Hepatocyte (in vitro differentiated cells): ENCODE data around the gene PLD5.

Experiments
- EZH2 ChIP-seq: fragments of 200-600 bp; sonication (generic); IDR thresholded peaks from 2 replicates; pipeline ENCODE4 v1.6.1; 2016; ENCODE audit warnings: antibody characterized with exemption, mild to moderate bottlenecking, borderline replicate concordance
- EZH2phosphoT487 ChIP-seq: fragments of 200-600 bp; sonication (generic); IDR thresholded peaks from one replicate; pipeline ENCODE4 v1.6.1; 2018; ENCODE audit warnings: antibody characterized with exemption, mild to moderate bottlenecking, low read depth, moderate library complexity; ENCODE audit not compliant: unreplicated experiment, severe bottlenecking
- TF ChIP-seq, protein P1 (sequence below): fragments of 200-600 bp; sonication (generic); IDR thresholded peaks from 2 replicates; pipeline ENCODE4 v1.5.1; 2016; ENCODE audit warnings: antibody characterized with exemption, mild to moderate bottlenecking; ENCODE audit not compliant: poor library complexity

DNA sequence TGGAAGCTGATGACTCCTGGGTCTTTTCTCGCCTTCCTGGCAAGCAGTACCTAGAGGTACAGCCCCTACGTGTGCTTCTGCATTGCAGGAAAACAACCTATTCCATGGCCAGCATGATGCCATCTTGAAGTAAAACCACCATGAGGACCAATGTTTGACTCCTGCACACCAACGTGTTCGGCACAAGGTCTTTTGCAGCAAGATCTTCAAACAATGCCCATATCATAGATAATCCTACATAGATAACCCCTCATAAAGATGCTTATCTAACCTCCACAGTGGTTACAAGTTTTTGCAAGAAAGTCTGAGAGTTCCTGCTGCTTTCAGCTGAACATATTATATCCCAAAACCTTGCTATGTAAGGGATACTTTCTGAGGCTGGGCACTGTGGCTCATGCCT lies 384.5 kb downstream of the PLD5 start:
- TF ChIP-seq EZH2 = no peak
- TF ChIP-seq, protein P1, sequence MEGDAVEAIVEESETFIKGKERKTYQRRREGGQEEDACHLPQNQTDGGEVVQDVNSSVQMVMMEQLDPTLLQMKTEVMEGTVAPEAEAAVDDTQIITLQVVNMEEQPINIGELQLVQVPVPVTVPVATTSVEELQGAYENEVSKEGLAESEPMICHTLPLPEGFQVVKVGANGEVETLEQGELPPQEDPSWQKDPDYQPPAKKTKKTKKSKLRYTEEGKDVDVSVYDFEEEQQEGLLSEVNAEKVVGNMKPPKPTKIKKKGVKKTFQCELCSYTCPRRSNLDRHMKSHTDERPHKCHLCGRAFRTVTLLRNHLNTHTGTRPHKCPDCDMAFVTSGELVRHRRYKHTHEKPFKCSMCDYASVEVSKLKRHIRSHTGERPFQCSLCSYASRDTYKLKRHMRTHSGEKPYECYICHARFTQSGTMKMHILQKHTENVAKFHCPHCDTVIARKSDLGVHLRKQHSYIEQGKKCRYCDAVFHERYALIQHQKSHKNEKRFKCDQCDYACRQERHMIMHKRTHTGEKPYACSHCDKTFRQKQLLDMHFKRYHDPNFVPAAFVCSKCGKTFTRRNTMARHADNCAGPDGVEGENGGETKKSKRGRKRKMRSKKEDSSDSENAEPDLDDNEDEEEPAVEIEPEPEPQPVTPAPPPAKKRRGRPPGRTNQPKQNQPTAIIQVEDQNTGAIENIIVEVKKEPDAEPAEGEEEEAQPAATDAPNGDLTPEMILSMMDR = no peak
- no peak for TF ChIP-seq EZH2phosphoT487
